ENCODE data around the gene DNM3. TPM values are rescaled to one million over a fixed set of nuclear protein-coding genes. Genes with fewer than 3 reads are reported as not detected.
A peak's percentile ranks its signal among the peaks of the same experiment; 100 is the strongest.

The DNM3 gene
- total RNA-seq, 1 donor = 2.0 TPM

DNA sequence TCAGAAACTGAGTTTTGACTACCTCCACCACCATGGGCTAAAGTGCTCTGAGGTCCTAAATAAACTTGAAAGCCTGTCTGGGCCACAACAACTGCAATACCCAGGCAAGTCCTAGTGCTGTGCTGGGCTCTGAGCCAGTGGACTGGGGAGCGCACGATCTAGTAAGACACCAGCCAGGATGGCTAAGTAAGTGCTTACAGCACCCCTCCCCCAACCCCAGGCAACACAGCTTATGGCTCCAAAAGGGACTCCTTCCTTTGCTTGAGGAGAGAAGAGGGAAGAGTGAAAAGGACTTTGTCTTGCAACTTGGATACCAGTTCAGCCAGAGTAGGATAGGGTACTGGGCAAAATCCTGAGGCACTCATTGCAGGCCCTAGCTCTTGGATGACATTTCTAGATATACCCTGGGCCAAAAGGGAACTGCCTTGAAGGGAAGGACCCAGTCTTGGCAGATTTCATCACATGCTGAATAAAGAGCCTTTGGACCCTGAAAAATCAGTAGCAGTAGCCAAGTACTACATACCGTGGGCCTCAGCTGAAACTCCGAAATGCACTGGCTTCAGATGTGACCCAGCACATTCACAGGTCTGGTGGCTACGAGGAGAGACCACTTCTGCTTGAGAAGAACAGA is 580.8 kb downstream of the DNM3 start:
- DNase-seq (ENCODE audit: low read depth) = peak; percentile 32
- TF ChIP-seq, protein P1, sequence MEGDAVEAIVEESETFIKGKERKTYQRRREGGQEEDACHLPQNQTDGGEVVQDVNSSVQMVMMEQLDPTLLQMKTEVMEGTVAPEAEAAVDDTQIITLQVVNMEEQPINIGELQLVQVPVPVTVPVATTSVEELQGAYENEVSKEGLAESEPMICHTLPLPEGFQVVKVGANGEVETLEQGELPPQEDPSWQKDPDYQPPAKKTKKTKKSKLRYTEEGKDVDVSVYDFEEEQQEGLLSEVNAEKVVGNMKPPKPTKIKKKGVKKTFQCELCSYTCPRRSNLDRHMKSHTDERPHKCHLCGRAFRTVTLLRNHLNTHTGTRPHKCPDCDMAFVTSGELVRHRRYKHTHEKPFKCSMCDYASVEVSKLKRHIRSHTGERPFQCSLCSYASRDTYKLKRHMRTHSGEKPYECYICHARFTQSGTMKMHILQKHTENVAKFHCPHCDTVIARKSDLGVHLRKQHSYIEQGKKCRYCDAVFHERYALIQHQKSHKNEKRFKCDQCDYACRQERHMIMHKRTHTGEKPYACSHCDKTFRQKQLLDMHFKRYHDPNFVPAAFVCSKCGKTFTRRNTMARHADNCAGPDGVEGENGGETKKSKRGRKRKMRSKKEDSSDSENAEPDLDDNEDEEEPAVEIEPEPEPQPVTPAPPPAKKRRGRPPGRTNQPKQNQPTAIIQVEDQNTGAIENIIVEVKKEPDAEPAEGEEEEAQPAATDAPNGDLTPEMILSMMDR (IDR thresholded peaks at IDR 0.05; ENCODE audit: insufficient read depth, low read length) = no peak

GRCh38 chr1:172423336-172423735 is 582.0 kb downstream of the DNM3 start:
- TF ChIP-seq, protein P1 (IDR thresholded peaks at IDR 0.05; ENCODE audit: insufficient read depth, low read length) = no peak
- no peak for DNase-seq (ENCODE audit: low read depth)
- H3K4me3 ChIP-seq (ENCODE audit: low read depth, low read length) = no peak overlapping the region

More for the DNA sequence above, 580.8 kb downstream of the DNM3 start:
- H3K4me3 ChIP-seq (ENCODE audit: low read depth, low read length) = no peak overlapping the region

- H3K4me3 ChIP-seq (ENCODE audit: low read depth, low read length) = no peak overlapping the region
- TF ChIP-seq, protein P1 (IDR thresholded peaks at IDR 0.05; ENCODE audit: insufficient read depth, low read length) = no peak
- DNase-seq (ENCODE audit: low read depth) = no peak
These were observed 584.0 kb downstream of the DNM3 start for GRCh38 chr1:172425339-172425738.

GRCh38 chr1:172427191-172427590 is 585.9 kb downstream of the DNM3 start:
- H3K4me3 ChIP-seq (ENCODE audit: low read depth, low read length) = no peak overlapping the region
- DNase-seq (ENCODE audit: low read depth) = no peak
- TF ChIP-seq, protein P1 (IDR thresholded peaks at IDR 0.05; ENCODE audit: insufficient read depth, low read length) = no peak

- TF ChIP-seq, protein P1 (IDR thresholded peaks at IDR 0.05; ENCODE audit: insufficient read depth, low read length) = peak; percentile 70
- peak; percentile 87 for DNase-seq (ENCODE audit: low read depth)
- H3K4me3 ChIP-seq (ENCODE audit: low read depth, low read length) = no peak overlapping the region
These were observed 588.2 kb downstream of the DNM3 start for GRCh38 chr1:172429331-172430127.

GRCh38 chr1:172430128-172430454 is 588.8 kb downstream of the DNM3 start:
- no peak for DNase-seq (ENCODE audit: low read depth)
- H3K4me3 ChIP-seq (ENCODE audit: low read depth, low read length) = no peak overlapping the region
- TF ChIP-seq, protein P1 (IDR thresholded peaks at IDR 0.05; ENCODE audit: insufficient read depth, low read length) = no peak
